GM19043 (cell line): ENCODE results near the gene LHX8.

ENCODE experiments used
- ATAC-seq: cut with Tn5 transposase; IDR thresholded peaks from one replicate; pipeline ENCODE4 v1.9.1; 2021; ENCODE audit warnings: low read depth; ENCODE audit not compliant: unreplicated experiment

Gene LHX8

DNA sequence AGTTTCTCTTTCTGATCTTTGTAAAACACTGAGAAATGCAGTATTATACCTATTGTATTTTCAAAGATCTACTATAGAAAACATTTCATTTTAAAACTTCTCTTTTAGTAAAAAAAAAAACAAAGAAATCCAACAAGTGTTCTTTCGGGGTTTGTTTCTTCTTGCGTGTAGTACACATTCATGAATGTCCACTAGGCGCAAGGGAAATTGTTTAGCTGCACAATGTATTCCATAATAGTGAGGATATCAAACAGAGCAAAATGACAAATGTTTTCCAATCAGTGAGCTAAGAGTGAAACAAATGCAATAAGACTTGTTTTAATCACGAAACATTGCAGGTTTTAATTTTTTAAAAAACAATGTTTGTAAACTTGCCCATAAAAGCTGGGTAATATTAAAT, 68.6 kb downstream of the LHX8 start:
- no peak for ATAC-seq

- ATAC-seq = peak; percentile 83
Observed at GRCh38 chr1:75203415-75204277, 69.5 kb downstream of the LHX8 start.

DNA sequence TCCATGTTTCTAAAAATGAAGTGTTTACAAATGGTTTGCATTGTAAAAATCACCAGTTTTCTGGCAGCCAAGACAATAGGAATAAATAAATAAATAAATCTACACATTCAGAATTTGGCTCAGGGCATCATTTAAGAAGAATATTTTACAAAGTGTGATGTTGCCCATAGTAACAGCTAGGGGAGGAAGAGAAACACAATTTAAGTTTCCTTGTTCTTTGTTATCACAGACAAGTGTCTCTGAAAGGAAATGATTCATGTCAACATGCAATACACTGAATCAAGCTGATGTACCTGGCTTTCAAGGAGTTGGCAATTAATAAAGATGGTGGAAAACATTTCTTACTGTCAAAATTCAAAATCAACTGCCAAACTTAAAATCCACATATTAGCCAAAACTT, 74.7 kb downstream of the LHX8 start:
- ATAC-seq = no peak
